ENCODE results near the gene TSPEAR. TPM values are rescaled to one million over a fixed set of nuclear protein-coding genes. Genes with fewer than 3 reads are reported as not detected.
A peak's percentile ranks its signal among the peaks of the same experiment; 100 is the strongest.
"Not testable (repeated sequence)": the region's sequence is repeated elsewhere in the genome, so short reads cannot be mapped to it uniquely, and the experiment has no call there.

TSPEAR gene
- total RNA-seq, 2 donors from 2014 or later: not detected

GRCh38 chr21:44695641-44696040, 15.7 kb downstream of the TSPEAR start:
- no peak for TF ChIP-seq CTCF (IDR thresholded peaks at IDR 0.05)
- H3K4me3 ChIP-seq: no peak overlapping the region
- intact Hi-C loops (cut with DNase I): no loop called here
- no peaks in the 10 kb centered on the region for H3K9me3 ChIP-seq
- H3K36me3 ChIP-seq: no peaks in the 10 kb centered on the region
- no peak overlapping the region for H3K9ac ChIP-seq (ENCODE audit: low read depth in 2 of 2, low read length in 2 of 2)
- H3K27ac ChIP-seq: no peak overlapping the region
- DNase-seq: no peak
- H3K4me1 ChIP-seq: no peaks in the 10 kb centered on the region
- H3K27me3 ChIP-seq: peaks cover 11% of the 10 kb centered on the region

DNA sequence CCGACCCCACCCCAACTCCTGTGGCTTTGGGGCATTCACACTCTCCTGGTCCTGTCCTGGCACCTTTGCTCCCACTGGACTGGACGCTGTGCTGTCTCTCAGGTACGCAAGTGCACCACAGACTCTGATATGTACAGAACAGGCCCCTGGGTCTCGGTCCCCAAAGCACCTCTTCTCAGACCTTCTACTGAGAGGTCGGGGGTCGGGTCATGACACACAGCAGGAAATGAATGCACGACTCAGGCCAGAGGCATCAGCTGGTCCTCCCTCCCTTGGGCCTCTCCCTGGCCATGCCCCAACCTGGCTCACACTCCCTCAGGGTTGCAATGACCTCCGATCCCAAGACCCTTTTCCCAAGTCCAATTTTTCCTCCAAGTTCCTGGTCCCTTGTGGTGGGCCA, 16.2 kb downstream of the TSPEAR start:
- Histone ChIP-seq H3K36me3 (no peaks in the 10 kb centered on the region), H3K4me3 (no peak overlapping the region), H3K27ac (no peak overlapping the region), H3K4me1 (no peaks in the 10 kb centered on the region), H3K9ac (ENCODE audit: low read depth in 2 of 2, low read length in 2 of 2) (no peak overlapping the region), H3K9me3 (no peaks in the 10 kb centered on the region), H3K27me3 (peaks cover 8% of the 10 kb centered on the region)
- peak; percentile 12 for DNase-seq
- no peak for TF ChIP-seq CTCF (IDR thresholded peaks at IDR 0.05)
- intact Hi-C loops (cut with DNase I): no loop called here

DNA sequence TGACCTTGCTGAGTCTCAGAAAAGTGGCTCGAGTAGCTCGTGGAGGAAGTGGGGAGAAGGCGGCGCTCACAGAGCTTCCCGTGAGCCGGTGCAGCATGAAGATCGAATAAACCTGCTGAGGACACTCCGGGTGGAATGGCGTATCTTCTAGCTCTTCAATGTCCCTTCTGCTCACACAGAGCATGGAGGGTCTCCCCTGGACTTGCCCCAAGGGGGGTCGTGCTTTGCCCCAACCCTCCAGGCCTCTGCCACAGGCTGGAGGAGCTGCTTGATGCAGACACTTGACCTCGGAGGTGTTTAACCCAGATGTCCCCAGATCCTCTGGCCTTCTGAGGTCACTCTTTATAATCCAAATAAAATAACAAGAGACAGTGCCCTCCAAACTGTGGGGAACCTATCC, 16.6 kb downstream of the TSPEAR start:
- no peaks in the 10 kb centered on the region for H3K9me3 ChIP-seq
- no peaks in the 10 kb centered on the region for H3K36me3 ChIP-seq
- H3K9ac ChIP-seq (ENCODE audit: low read depth in 2 of 2, low read length in 2 of 2): no peak overlapping the region
- no peak overlapping the region for H3K27ac ChIP-seq
- H3K4me3 ChIP-seq: no peak overlapping the region
- H3K27me3 ChIP-seq: peaks cover 8% of the 10 kb centered on the region
- no peak for DNase-seq
- TF ChIP-seq CTCF (IDR thresholded peaks at IDR 0.05): no peak
- no peaks in the 10 kb centered on the region for H3K4me1 ChIP-seq
- intact Hi-C loops (cut with DNase I): no loop called here

DNA sequence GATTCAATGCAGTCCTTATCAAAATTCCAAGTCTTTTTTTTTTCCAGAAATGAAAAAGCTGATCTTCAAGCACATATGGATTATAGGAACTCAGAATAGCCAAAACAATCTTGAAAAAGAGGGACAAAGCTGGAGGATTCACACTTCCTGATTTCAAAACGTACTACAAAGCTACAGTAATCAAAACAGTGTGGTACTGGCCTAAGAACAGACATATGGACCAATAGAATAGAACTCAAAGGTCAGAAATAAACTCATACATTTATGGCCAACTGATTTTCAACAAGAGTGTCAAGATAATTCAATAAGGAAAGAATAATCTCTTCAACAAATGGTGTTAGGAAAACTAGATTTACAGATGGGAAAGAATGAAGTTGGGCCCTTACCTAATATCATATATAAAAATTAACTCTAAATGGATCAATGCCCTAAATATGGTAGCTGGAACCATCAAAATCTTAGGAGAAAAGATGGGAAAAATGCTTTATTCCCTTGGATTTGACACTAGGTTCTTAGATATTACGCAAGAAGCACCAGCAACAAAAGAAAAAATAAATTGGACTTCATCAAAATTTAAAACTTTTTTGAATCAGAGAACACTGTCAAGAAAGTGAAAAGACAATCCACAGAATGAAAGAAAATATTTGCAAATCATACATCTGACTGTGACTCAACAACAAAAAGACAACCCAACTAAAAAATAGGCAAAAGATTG, 18.4 kb downstream of the TSPEAR start:
- intact Hi-C loops (cut with DNase I): no loop called here
- no peak overlapping the region for H3K27ac ChIP-seq
- DNase-seq: no peak
- no peaks in the 10 kb centered on the region for H3K4me1 ChIP-seq
- no peak overlapping the region for H3K9ac ChIP-seq (ENCODE audit: low read depth in 2 of 2, low read length in 2 of 2)
- H3K4me3 ChIP-seq: no peak overlapping the region
- TF ChIP-seq CTCF (IDR thresholded peaks at IDR 0.05): no peak
- H3K27me3 ChIP-seq: peaks cover 3% of the 10 kb centered on the region
- H3K36me3 ChIP-seq: no peaks in the 10 kb centered on the region
- H3K9me3 ChIP-seq: no peaks in the 10 kb centered on the region

GRCh38 chr21:44691686-44692085, 19.7 kb downstream of the TSPEAR start:
- intact Hi-C loops (cut with DNase I): no loop called here
- Histone ChIP-seq H3K4me1 (no peaks in the 10 kb centered on the region), H3K27ac (no peak overlapping the region), H3K27me3 (no peaks in the 10 kb centered on the region), H3K9ac (ENCODE audit: low read depth in 2 of 2, low read length in 2 of 2) (no peak overlapping the region), H3K4me3 (no peak overlapping the region), H3K9me3 (no peaks in the 10 kb centered on the region), H3K36me3 (no peaks in the 10 kb centered on the region)
- no peak for TF ChIP-seq CTCF (IDR thresholded peaks at IDR 0.05)
- DNase-seq: no peak

GRCh38 chr21:44689740-44690139, 21.6 kb downstream of the TSPEAR start:
- H3K4me1 ChIP-seq; H3K27ac ChIP-seq; H3K36me3 ChIP-seq; H3K4me3 ChIP-seq; H3K9me3 ChIP-seq; H3K9ac ChIP-seq (ENCODE audit: low read depth in 2 of 2, low read length in 2 of 2); H3K27me3 ChIP-seq; DNase-seq; intact Hi-C loops (cut with DNase I): not testable (repeated sequence)
